ENCODE measurements around the gene CEP112.

GRCh38 chr17:65694601-65695000, 497.3 kb downstream of the CEP112 start:
- TF ChIP-seq CTCF (conservative IDR thresholded peaks at IDR 0.05) (no peak), ZFX (IDR thresholded peaks at IDR 0.05) (no peak)

All from C4-2B (cell line).